Stimulated activated naive CD4-positive, alpha-beta T cell treated with Interleukin-2 at 50 U/mL for 16 hours (primary cell): ENCODE results near the gene C2orf68.
"Not testable (repeated sequence)": the region's sequence is repeated elsewhere in the genome, so short reads cannot be mapped to it uniquely, and the experiment has no call there.

Experiments used
- DNase-seq: peaks from one replicate; lab custom pipeline; 2025; lab: John Stamatoyannopoulos, UW

The C2orf68 gene

DNA sequence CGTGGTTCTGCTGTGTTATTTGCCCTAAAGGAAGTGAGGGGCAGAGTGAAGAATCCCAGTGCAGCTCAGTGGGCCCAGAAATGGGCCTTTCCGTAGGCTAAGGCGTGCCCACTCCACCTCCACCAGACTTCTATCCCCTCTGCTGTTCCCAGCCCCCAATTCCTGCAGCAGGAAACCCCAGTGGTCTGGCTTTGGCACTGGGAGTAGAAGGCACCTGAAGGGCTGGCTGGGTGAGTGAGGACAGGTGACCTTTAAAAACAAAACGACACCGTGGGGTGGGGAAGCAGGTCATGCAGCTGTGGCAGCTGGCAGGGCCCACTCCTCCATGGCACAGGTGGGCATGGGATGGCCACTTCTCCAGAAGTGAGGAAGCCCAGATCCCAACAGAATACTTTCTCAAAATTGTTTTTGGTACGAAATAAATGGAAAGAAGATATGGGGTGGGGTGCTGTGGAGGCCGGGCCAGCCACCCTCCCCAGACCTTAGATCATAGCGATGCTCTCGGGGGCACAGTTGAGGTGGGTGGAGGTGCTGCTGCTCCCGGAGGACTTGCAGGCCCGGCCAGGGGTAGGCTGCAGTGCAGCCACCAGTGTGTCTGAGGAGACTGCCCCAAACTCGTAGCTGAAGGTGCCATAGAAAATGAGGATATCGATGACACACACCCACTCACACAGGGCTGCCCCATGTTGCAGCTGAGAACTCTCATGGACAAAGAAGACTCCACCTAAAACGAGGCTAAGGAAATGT, 13.1 kb downstream of the C2orf68 start:
- DNase-seq, result no peak

- DNase-seq, result no peak
Measured at GRCh38 chr2:85597241-85597640, 14.6 kb downstream of the C2orf68 start.

GRCh38 chr2:85596486-85597143, 15.3 kb downstream of the C2orf68 start:
- DNase-seq, result no peak

DNA sequence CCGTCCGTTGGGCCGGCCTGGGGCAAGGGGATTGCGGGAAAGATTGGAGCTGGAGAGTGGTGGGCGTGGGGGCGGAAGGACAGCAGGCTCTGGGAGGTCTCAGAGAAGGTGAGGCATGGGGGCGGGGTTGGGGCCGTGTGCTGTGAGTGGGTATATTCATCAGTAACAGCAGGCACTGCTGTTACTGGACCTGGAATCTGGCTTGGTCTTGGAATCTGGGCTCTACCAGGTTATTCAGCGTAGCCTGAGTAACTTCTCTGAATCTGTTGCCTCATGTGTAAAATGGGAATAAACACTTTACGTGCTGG, 15.9 kb downstream of the C2orf68 start:
- DNase-seq, result peak; percentile 47

DNA sequence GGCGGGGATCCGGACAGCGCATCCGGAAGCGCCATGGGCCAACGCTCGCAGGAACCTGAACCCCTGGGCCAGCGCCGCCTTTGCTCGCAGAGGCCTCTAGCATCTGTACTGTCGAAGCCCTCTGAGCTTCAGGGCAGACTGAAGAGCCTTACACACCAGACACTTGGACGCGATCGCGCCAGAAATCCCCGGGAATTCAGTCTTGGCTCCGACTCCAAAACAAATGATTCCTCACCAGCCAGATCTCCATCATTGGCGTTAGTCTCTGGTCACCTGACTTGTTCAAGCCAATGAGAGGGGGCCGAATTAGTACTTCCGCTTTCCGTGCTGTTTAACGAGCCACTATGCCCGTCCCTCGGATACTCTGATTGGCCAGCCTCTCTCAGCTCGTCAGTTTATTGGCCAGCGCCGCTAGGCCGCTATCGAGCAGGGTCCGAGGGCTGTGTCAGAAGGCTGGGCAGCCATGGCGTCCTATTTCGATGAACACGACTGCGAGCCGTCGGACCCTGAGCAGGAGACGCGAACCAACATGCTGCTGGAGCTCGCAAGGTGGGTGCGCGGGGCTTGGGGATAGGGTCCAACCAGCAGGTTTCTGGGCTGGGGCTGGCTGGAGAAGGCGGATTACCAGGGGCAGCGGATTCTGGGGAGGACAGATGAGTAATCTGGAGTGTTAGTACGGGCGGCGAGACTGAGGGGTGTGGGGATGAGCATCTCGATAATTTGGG, 16.4 kb downstream of the C2orf68 start, which contains the start of gene RNF181:
Gene RNF181 (plus strand): TSS at position 445 of the 725 bp plus-strand sequence. CDS start 19 bp downstream, at position 464.
- peak; percentile 91 for DNase-seq

GRCh38 chr2:85594715-85595300, 17.1 kb downstream of the C2orf68 start:
- DNase-seq, result no peak

DNA sequence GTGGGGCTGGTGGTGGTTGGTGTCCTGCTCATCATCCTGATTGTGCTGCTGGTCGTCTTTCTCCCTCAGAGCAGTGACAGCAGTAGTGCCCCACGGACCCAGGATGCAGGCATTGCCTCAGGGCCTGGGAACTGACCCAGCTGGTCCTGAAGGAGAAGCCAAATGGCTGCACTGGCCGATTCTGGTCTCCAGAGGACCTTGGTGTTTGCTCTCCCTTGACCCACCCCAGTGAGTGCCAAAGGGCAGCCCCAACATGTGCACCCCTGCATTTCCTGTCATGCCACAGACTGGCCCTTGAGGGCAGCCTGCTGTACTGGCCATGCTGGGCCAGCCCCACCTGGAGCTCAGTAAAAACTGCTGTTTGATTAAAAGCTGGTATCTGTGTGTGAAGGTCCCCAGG, 18.8 kb downstream of the C2orf68 start:
- DNase-seq, result no peak

GRCh38 chr2:85592299-85592698, 19.6 kb downstream of the C2orf68 start:
- DNase-seq, result not testable (repeated sequence)

DNA sequence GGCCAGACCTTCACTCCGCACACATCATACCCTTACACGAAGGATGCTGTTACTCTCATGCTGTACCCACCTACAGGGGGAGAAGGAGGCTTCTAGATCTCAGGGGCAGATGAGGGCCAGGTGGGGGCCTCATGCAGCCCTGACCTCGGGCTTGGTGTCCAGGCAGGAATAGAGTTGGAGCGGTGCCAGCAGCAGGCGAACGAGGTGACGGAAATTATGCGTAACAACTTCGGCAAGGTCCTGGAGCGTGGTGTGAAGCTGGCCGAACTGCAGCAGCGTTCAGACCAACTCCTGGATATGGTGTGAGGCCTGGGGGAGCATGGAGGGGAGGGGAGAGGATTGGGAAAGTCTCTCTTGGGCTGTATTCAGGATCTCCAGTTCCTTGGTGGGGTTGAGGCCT, 20.3 kb downstream of the C2orf68 start:
- no peak for DNase-seq

GRCh38 chr2:85590950-85591349, 20.9 kb downstream of the C2orf68 start:
- no peak for DNase-seq

- DNase-seq, result no peak
Measured at GRCh38 chr2:85589982-85590791, 21.7 kb downstream of the C2orf68 start.

DNA sequence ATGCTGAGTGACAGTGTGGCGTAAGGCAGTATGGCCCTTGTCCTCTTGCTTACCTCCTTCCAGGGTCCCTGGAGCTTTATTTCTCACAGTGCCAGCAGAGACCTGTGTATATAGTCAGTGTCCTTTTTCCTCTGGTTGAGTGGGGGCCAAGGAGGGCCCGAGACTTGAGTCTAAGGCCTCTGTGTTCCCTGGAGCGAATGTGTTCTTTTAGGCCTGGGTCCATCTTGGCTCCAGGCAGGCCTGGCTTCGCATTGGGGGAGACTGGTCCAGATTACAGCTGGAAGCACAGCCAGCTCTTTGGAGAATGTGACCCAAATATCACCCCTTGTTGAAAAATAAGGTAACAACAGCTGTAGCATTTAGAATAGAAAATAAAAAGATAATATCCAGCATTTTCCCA, 22.7 kb downstream of the C2orf68 start:
- DNase-seq, result no peak

- no peak for DNase-seq
Measured at GRCh38 chr2:85588645-85589044, 23.2 kb downstream of the C2orf68 start.

DNA sequence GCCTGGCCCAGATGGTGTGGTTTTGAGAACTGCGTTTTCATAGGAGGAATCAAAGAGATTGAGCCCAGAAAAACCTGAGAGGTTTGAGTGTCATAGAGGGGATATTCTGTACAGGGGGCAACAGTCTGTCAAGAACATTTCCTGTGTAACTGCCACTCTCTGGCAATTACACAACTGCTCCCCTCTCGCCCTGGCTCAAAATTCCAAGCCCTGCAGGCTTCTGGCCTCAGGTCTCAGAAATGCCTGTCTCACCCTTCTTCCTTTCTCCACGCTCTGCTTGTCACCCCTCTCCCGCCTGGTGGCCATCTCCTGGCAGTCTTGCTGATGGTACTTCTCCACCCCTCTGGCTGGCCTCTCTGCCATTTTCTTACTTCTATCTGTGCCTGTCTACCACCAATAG, 23.6 kb downstream of the C2orf68 start:
- no peak for DNase-seq

DNA sequence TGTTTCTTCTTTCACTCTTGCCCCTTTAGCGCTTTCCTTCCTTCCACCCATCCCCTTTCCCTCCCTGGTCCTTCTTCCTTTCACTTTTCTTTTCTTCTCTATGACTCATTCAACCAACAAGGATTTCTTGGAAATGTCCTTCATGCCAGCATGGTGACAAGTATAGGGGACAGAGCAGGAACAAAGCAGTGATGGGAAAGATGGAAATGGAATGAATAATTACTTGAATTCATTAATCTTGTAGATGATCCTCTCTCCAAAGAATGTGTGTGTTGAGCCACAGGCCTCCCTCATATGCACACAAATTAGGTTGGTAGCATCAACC, 26.1 kb downstream of the C2orf68 start:
- no peak for DNase-seq

GRCh38 chr2:85584857-85585780, 26.7 kb downstream of the C2orf68 start:
- DNase-seq, result peak; percentile 21

- DNase-seq, result no peak
Measured at GRCh38 chr2:85584354-85584856, 27.5 kb downstream of the C2orf68 start, which contains the start of gene VAMP5. Gene VAMP5 (plus strand): TSS chr2:85584431. CDS start chr2:85584491, 60 bp downstream.

DNA sequence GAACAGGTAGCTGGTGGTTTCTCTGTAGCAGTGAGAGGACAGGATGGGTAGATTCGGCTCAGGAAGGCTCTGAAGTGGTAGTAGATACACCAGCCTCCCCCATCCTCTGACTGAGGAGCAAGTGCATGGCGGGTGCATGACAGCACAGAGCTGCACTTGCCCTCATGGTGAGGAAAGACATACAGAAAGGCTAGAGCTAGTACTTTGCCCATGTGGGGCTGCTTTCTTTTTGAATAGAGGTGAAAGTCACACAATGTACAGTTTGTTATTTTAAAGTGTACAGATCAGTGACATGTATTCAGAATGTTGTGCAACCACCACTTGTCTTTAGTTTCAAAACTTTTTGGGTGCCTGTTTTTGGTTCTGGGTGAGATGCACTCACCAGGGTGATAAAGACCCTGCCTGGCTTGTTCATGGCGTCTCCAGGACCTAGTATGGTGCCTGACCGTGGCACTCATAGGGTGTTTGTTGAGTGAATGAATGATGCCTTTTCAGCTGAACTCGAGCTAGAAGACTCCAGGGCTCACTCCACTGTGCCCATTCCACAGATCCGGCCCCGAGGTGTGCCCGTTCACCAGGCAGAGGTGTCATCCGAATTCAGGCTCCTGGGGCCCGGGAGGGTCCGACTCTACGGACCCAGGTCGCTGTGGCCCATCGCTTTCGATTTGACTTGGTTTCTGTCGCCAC, 28.1 kb downstream of the C2orf68 start:
- peak; percentile 33 for DNase-seq

DNA sequence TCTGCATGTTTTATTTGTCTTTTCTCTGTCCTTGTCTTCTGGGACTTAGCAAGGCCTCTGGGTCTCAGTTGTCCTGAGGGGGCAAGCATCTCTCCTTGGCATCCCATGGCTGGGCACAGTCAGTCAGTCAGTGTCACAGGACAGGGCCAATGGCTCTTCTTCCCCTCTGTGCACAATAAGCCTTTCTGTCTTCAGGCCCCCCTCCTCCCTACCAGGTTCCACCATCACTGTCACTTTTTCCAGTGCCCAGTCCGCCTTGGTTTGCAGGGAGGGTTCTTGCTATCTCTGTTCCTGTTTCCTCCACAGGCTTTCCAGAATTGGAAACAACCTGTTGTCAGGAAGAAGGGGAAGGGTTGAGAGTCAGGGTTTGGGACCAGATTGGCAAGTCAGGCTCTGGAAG, 29.4 kb downstream of the C2orf68 start:
- no peak for DNase-seq

- no peak for DNase-seq
Measured at GRCh38 chr2:85580206-85580605, 31.7 kb downstream of the C2orf68 start.
